ENCODE measurements around the gene ETFA.

ETFA gene

DNA sequence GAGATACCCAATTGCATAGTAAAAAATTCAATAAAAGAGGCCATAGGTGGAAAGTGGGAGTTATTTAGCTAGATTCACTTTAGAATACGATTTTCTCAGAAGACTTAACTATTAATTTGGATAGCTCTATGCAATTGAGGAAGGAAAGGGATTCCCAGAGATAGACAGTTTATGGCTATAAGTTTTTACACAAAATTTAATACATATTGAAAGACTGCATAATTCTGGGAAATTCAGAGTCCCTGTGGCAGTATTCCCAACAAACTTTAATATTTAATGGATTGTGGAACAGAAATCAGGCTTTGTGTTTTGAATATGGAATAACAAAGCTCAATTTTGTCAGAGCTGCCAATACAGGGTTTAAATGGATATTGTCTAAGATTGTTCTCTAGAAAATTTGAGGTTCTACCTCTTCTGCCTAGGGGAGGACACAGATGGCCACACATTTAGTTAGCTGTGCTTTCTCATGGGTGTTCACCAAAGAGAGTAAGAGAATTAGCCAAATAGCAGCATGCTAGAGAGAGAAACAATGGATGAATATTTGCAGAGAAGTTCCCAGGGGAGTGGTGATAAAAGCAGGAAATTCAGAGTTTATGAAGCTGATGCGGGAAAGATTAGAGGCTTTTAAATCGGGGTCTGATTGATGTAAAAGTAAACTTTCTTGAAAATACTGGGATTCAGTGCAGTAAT lies 33.8 kb upstream of the ETFA start:
- Histone ChIP-seq H3K27ac (ENCODE audit: low read depth, low read length, poor library complexity, severe bottlenecking) (no peak overlapping the region), H2AFZ (ENCODE audit: low read length) (no peak overlapping the region), H3K4me2 (ENCODE audit: low read length) (no peak overlapping the region), H3K4me1 (ENCODE audit: insufficient read depth, low read length, severe bottlenecking) (peaks cover 16% of the 10 kb centered on the region), H3K9me2 (ENCODE audit: low read depth, low read length) (no peaks in the 10 kb centered on the region), H4K20me1 (ENCODE audit: insufficient read depth, low read length) (no peaks in the 10 kb centered on the region), H3K27me3 (ENCODE audit: insufficient read depth, low read length) (peaks cover 5% of the 10 kb centered on the region), H3K9me3 (ENCODE audit: low read length) (no peaks in the 10 kb centered on the region), H3K36me3 (ENCODE audit: insufficient read depth, low read length) (no peaks in the 10 kb centered on the region), H3F3A (ENCODE audit: insufficient read depth, low read length) (no peaks in the 10 kb centered on the region), H3K79me2 (ENCODE audit: insufficient read depth, low read length) (no peaks in the 10 kb centered on the region), H3K4me3 (ENCODE audit: low read depth, low read length, poor library complexity, severe bottlenecking) (no peak overlapping the region), H3K9ac (ENCODE audit: low read length) (no peak overlapping the region)
- TF ChIP-seq, protein P1, sequence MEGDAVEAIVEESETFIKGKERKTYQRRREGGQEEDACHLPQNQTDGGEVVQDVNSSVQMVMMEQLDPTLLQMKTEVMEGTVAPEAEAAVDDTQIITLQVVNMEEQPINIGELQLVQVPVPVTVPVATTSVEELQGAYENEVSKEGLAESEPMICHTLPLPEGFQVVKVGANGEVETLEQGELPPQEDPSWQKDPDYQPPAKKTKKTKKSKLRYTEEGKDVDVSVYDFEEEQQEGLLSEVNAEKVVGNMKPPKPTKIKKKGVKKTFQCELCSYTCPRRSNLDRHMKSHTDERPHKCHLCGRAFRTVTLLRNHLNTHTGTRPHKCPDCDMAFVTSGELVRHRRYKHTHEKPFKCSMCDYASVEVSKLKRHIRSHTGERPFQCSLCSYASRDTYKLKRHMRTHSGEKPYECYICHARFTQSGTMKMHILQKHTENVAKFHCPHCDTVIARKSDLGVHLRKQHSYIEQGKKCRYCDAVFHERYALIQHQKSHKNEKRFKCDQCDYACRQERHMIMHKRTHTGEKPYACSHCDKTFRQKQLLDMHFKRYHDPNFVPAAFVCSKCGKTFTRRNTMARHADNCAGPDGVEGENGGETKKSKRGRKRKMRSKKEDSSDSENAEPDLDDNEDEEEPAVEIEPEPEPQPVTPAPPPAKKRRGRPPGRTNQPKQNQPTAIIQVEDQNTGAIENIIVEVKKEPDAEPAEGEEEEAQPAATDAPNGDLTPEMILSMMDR (IDR thresholded peaks at IDR 0.05; ENCODE audit: low read length): no peak
- TF ChIP-seq EZH2 (IDR thresholded peaks at IDR 0.05; ENCODE audit: borderline replicate concordance, low read length): no peak

DNA sequence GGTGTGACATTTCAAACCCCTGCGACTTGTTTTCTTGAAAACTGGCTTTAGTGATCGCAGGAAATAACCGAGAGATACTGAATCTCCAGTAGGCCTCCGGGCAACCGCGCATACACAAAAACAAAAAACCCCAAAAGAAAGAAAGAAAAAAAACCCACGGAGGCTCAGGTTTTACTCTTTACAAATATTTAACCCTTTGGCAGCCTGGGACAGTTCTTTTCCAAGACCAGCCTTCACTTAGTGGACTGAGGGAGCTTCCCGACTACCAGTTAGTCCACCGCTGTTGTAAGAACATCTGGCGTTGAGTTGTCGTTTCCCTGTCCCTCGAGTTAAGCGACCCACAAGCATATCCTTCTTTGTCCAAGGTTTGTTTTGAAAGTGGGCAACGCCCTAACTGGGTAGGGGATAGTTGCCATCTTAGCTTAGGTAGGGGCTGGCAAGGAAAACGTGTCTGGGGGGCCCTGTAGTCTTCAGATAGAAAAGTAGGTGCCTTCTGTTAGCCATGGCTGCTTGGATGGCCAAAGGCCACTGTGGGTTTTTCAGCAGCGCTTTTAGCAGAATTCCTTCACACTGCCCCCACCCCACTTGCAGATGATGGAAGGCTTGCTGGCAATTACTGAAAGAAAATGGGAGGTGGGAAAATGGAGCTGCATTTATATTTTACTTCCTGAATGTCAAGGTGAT lies 32.2 kb upstream of the ETFA start:
- H3K4me2 ChIP-seq (ENCODE audit: low read length): no peak overlapping the region
- H3K4me3 ChIP-seq (ENCODE audit: low read depth, low read length, poor library complexity, severe bottlenecking): no peak overlapping the region
- no peaks in the 10 kb centered on the region for H3F3A ChIP-seq (ENCODE audit: insufficient read depth, low read length)
- no peaks in the 10 kb centered on the region for H3K79me2 ChIP-seq (ENCODE audit: insufficient read depth, low read length)
- no peaks in the 10 kb centered on the region for H3K36me3 ChIP-seq (ENCODE audit: insufficient read depth, low read length)
- no peaks in the 10 kb centered on the region for H3K9me2 ChIP-seq (ENCODE audit: low read depth, low read length)
- H3K9me3 ChIP-seq (ENCODE audit: low read length): no peaks in the 10 kb centered on the region
- H4K20me1 ChIP-seq (ENCODE audit: insufficient read depth, low read length): no peaks in the 10 kb centered on the region
- no peak overlapping the region for H3K9ac ChIP-seq (ENCODE audit: low read length)
- H3K27ac ChIP-seq (ENCODE audit: low read depth, low read length, poor library complexity, severe bottlenecking): no peak overlapping the region
- H3K27me3 ChIP-seq (ENCODE audit: insufficient read depth, low read length): peaks cover 5% of the 10 kb centered on the region
- H2AFZ ChIP-seq (ENCODE audit: low read length): no peak overlapping the region
- H3K4me1 ChIP-seq (ENCODE audit: insufficient read depth, low read length, severe bottlenecking): peaks cover 31% of the 10 kb centered on the region
- TF ChIP-seq, protein P1 (IDR thresholded peaks at IDR 0.05; ENCODE audit: low read length): no peak
- no peak for TF ChIP-seq EZH2 (IDR thresholded peaks at IDR 0.05; ENCODE audit: borderline replicate concordance, low read length)

DNA sequence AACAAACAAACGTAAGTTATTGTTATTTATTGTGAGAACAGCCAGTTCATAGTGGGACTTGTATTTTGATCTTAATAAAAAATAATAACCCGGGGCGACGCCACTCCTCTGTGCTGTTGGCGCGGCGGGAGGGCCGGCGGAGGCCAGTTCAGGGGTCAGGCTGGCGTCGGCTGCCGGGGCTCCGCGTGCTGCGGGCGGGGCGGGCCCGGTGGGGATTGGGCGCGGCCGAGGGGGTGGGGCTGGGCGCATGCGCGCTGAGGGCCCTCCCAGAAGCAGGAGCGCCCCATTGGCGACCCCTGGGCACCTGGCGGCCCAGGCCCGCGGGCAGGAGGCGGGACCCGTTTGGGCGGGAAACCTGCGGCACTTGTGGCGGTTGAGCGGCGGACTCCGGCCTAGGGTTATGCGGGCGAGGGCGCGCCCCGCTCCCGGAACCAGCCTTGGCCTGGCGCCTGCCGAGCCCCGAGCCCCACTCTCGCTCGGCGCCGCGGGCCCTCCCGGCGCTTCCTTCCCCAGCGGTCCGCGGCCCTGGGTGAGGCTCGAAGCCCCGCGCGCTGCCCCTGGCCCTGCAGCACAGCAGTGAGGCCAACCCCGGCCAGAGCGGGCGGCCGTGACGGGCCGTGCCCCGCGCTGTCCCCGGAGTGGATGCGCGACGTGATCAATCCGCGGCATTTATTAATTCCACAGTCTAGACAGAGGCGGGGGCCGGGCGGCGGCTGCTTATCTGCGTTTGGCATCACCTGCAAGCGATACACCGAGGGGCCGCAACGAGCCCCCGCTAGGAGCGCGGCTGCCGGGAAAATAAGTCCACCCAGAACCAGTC lies 31.3 kb upstream of the ETFA start:
- no peaks in the 10 kb centered on the region for H3K79me2 ChIP-seq (ENCODE audit: insufficient read depth, low read length)
- peaks cover 38% of the 10 kb centered on the region for H3K4me1 ChIP-seq (ENCODE audit: insufficient read depth, low read length, severe bottlenecking)
- H3F3A ChIP-seq (ENCODE audit: insufficient read depth, low read length): no peaks in the 10 kb centered on the region
- no peaks in the 10 kb centered on the region for H3K9me3 ChIP-seq (ENCODE audit: low read length)
- H3K4me2 ChIP-seq (ENCODE audit: low read length): no peak overlapping the region
- peaks cover 1% of the 10 kb centered on the region for H3K27me3 ChIP-seq (ENCODE audit: insufficient read depth, low read length)
- no peaks in the 10 kb centered on the region for H3K9me2 ChIP-seq (ENCODE audit: low read depth, low read length)
- no peak overlapping the region for H3K27ac ChIP-seq (ENCODE audit: low read depth, low read length, poor library complexity, severe bottlenecking)
- TF ChIP-seq, protein P1 (IDR thresholded peaks at IDR 0.05; ENCODE audit: low read length): no peak
- no peak for TF ChIP-seq EZH2 (IDR thresholded peaks at IDR 0.05; ENCODE audit: borderline replicate concordance, low read length)
- no peak overlapping the region for H3K9ac ChIP-seq (ENCODE audit: low read length)
- H4K20me1 ChIP-seq (ENCODE audit: insufficient read depth, low read length): no peaks in the 10 kb centered on the region
- H3K4me3 ChIP-seq (ENCODE audit: low read depth, low read length, poor library complexity, severe bottlenecking): no peak overlapping the region
- no peak overlapping the region for H2AFZ ChIP-seq (ENCODE audit: low read length)
- H3K36me3 ChIP-seq (ENCODE audit: insufficient read depth, low read length): no peaks in the 10 kb centered on the region

Data from OCI-LY1 (cell line).